DMS153 (cell line): ENCODE data around the gene BCL6.
A peak's percentile ranks its signal among the peaks of the same experiment; 100 is the strongest.

Experiments
- DNase-seq: peaks from one replicate; lab custom pipeline; 2025; lab: John Stamatoyannopoulos, UW

BCL6 gene

DNA sequence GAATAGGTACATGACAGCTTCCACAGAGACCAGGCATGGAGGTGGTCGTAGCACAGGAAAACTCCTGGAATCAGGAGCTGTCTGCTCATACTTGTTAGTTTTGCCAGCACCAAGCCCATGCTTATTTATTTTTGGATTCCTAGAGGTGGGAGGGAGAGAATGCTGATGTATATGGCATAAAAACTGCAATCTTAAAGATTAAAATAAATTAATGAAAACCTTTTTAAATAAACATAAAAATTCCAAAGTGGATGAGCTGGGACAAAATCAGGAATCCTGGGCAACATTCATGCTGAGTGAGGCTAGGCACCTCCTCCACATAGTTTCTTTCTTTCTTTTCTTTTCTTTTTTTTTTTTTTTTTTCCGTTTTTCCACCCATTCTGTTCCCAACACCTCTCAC lies 14.3 kb upstream of the BCL6 start:
- no peak for DNase-seq

DNA sequence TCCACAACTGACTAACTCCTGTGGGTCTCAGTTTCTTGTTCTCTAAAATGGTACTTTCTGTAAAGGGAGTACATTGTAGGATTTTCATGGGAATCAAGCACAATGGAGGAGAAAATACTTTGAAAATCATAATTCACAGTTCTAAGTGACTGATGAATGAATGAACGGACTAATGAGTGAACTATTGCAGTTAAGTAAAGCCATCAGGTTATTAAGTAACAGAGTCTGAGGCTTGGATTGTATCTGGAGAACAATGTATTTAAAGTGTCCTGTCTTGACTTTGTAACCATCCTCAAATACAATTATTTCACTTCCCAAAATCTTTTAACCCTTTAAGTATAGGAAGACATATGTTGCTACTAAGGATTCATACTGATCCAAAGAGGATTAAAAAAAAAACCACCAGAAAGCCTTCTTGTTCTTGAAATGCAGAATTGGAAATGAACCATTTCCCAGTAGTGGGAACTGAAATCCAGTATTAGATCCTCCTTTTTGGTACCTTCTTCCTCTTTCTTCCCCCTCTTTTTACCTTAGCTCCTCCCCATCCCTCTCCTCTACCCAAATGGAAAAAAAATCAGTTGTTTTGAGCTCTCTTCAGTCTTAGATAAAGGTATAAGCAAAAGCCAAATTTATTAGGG lies 13.2 kb upstream of the BCL6 start:
- DNase-seq, result no peak

DNA sequence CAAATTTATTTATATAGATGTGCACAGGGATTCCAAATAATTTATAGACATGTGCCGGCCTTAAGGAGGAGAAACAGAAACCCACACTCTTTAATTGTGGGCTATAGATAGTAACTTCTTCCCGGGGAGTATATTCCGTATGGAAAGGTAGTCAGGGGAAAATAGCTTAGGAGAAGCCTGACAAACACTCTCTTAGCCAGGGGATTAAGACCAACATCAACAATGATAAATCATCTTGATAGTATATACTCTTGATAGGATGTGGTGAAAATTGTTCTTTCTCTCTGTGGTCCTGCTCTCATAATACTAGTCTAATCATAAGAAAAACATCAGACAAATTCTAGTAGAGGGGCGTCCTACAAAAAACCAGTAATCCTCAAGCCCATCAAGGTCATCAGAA lies 8.2 kb upstream of the BCL6 start:
- DNase-seq, result no peak

DNA sequence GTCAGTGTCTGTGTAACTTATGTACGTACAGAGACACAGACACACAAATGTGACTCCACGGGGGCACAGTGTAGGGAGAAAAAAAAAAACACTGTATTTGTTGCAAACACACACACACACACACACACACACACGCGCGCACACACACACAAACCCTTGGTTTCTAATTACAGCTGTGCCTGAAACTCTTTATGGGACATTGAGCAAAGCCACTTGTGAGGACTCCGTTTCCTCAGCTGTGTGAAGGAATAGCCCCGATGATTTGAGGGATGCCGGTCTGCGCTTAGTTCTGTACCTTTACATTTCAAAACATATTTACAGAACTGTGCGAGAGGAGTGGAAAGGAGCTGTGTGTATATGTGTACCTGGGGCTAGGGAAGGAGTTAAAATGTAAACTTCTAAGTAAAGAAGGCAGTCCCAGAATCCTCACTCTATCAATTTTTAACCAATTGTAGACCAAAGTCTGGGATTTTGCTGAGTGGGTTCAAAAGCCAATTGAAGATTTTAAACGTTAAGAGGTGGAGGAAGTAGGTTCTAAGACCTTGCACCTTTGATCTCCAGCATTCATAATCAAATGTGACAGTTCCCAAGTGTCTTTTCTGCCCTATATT lies 5.3 kb upstream of the BCL6 start:
- no peak for DNase-seq

DNA sequence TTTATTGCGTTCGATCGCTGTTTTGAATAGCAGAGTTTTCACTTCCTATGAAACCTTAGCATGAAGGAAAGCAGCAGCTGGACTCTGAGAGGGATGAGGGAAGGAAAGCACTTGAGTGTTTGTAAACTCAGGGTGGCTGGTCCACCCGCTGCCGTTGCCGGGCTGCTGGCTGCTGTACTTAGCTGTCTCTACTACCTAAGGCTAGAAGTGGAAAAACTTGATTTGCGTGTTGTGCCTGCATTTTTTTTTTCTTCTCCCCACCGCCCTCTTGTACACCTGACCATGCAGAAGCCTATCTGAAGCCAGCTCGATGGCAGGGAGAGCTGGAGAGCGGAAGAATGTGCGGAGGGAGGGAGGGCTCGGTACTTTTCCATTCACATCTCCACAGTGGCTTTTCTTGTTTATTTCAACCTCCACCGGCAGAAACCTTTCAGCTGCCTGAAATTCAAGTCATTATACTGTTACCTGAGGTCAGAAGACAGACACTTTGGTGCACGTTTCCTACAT lies 4.8 kb upstream of the BCL6 start:
- peak; percentile 94 for DNase-seq

DNA sequence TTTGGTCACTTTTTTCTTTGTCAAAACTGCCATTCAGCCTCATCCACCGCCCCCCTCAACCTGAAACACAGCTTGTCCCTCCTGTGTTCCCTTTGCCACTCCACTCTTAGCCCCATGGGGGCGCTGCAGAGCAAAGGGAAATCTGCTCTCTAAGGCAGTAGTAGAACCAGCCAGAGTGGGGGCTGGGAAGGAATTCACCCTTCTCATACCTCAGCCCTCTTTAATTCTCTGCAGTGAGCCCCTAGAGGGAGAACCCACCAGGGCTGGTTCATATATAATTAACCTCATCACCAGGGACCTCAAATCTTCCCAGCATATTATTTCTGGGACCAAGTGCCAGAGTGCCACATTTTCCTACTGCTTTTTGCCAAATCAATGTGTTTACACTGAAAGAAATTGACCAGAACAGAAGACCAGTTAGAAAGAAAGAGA lies 2.8 kb upstream of the BCL6 start:
- peak; percentile 81 for DNase-seq

DNA sequence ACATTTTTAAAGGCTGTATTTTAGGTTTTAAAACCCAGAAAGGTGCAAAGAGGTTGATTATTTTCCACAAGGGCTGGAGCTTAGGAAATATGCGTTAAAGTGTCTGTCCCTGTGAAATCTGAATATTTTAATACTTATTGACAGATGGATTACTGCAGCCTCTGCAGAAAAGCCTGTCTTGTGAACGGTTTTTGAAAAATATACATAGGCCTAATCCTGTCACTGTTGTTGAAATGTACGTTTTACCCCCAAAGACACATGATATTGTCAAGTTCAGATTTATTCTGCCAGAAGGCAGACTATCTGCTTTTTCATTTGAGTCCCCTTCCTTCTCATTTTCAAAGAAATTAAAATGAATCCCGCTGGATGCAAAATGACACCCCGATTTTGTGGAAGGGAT lies 2.2 kb upstream of the BCL6 start:
- no peak for DNase-seq

DNA sequence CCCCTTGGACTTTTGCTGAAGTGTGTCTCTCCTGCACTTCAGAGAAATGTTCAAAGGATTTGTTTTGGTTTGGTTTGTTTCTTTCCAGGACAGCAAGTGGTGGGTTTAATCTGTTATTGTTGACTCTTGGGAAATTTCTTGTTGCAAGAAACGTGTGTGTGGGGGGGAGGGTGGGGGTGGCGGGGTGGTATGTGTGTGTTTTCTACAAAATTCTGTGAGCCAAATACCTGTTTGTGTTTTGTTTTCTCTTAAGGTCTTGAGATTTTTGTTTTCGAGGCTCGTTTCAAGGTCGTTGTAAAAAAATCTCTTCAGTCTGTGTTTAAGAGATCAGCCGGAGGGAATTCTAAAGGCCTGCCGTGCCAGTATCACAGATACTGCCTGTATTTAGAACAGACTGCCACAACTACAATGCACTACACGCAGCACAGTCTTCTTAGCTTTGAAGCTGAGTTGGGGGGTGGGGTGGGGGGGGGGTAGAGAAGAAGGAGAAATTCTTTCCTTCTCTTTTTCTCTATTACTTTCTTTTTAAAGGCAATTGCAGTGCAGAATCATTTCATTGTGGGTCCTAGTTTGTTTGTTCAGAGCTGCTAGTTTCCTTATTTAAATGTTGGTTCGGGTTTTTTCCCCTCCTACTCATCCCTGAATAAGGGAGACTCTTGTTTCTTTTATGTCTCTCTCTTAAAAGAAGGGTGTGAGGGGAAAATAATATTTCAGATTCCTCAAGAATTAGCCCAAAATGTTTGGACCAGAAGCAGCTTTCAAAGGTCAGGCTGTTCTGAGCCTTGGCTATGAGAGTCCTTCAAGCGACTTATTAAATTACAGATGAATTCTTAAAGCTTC lies 1.4 kb upstream of the BCL6 start:
- peak; percentile 30 for DNase-seq

DNA sequence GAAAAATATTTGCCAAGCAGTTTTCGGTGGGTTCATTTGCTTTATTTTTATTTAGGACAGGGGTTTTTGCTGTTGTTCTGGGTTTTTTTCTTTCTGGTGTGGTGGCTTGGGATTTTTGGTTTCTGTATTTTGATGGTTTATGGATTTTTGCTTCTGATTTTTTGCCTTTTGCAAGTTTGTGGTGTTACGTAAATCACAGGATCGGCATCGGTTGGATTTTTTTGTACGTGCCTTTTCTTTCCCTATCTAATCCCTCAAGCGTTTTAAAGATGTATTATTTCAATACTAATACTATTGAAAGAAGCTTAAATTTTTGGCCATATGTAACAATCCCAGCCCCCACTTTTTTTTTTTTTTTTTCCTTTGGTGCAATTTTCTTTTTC lies 782 bp upstream of the BCL6 start:
- DNase-seq, result no peak

DNA sequence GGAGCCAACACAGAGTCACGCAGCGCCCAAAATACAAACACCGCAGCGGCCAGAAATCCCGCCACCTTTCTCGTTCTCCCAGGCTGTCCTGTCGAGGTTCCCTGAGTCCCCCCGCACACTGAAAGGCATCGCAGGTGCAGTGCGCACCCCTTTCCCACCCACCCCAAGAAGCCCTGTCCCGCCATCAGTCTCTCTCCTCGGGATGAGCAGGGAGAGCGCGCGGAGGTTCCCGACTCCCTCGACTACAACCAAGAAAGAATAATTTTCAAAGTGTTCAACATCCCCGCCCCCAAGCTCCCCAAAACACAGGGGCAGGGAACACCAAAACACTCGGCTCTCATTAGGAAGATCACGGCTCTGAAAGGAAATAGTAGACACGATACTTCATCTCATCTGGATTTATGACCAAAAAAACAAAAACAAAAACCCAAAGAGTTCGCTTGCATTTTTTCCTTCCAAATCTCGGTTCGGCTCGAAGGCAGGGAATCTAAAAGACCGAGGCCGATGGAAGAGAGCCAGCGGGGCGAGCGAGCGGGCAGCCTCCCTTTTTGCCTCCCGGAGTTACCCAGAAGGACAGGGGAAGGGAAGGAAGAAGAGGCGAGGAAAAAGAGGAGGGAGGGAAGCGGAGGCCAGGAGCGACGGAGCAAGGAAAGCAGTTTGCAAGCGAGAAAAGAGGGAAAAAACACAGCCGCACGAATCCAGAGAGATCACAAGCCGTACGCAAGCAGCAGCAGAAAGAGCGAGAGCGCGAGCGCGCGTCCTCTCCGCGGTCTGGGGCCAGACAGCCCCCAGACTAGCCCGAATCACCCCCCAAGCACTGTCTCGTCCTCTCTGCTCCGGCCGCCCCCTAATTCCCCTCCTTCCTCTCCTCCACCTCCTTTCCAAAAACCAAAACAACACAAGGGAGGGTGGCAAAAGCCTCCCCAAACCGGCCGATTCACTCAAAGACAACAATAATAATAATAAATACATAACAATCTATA lies 808 bp downstream of the BCL6 start:
- no peak for DNase-seq

DNA sequence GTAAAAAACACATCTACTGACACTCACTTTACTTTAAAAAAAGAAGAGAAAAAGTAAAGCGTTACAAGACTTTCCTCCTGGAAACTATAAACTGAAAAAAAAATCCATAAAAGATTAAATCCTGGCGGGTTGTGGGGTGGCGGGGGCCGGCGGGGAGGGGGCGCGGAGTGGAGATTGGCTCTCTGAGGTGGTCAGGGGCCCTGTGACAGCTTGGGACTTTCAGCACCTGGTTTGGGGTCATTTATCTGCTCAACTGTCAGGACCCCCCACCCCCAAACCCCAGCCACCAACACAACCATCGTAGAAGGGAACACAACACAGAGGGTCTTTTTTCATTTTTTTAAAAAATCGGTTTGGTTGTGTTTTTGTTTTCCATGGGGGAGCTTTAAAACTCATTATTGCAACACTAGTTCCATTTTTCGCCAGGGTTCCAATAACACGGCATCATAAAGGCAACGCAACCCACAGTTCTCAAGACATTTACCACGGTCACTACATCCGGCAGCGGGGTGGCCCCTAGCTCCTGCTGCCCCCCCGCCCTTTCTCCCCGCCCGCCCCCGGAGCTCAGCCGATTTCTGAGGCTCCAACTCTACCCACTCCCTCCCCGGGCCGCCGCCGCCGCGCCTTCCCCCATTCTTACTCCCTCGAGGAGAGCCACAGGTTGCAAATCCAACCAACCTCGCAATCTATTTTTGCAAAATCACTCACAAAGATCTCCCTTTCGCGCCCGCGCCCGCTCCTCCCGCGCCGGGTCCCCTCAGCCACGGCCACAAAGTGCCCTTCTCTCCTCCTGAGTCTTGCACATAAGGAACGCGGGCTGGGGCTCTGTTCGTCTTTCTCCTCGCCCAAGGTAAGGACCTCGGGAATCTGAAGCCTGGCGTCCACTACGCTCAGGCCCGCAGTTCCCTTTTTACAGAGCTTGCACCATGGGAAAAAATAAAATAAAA lies 1.8 kb downstream of the BCL6 start:
- no peak for DNase-seq

DNA sequence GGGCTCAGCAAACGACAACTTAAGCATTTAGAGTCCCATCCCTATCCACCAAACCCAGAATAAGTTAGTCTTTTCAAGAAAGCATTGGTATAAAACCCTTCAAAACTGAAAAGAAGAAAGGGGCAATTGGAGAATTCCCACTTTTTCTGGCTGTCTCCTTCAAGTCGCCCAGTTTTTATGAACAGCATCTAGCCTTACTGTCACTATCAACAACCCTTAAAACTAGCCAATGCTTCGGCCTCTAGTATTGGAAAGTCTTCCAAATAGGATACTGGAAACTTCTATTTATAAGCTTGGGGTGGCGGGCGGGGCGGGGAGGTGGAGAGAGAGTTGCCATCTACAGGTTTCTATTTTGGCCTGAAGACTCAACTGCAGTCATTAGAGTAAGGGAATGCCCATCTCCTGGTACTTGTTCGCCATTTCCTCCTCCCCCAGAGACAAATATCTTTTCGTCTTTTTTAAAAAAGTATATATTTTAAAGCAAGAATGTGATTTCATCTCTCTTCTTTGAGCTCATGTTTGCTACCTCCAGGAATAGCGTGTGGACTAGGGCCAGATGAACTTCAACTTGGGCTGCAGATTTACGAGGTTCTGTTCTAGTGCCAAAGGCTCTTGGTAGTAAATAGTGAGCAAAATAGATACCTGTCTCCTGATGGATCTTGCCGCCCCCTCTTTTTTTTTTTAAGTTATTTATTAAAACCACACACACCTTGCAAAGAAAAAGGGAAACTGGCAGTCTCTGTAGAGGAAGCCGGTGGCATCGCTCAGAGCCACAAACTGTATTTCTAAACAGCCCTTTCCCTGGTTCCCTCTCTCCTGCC lies 2.7 kb downstream of the BCL6 start:
- DNase-seq, result no peak

DNA sequence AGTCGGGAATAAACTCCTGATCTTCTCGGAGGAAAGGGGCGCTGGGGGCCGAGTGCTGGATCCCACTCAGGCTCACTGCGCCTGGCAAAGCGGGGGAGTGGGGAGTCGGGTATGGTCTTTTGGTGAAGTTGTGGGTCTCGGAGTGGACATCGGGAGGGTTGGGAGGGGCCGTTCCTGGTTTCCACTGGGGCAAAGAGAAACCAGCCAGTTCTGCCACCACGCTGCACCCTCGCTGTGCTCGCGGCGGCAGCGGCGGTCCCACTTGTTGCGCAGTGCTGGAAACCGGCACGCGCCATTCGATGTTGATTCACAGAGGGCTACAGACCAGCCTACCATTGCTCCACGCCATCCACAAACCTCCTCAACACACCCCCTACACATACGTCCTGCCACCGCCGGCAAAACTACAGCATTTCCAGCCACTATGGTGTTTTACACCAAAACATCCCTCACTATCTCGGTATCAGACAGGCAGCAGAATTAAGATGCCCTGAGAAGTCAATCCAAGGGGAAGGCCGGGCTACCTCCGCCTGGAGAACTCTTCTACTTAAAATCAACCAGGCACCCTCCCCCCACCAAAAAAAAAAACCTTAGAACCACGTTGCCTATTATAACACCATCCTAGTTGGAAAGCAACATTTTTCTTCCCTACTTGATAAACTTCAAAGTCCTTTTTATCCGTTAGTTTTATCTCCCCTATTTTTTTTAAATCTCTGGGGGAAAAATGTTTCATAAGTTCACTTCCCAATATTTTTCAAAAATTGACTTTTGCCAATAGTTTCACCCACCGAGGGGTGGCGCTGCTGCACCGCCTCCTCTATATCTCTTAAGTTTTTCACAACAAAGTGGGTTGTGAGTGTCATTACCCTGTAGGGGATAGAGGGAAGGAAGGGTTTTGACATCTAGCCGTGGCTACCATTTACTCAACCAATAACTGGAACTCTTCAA lies 3.6 kb downstream of the BCL6 start:
- DNase-seq, result peak; percentile 70

DNA sequence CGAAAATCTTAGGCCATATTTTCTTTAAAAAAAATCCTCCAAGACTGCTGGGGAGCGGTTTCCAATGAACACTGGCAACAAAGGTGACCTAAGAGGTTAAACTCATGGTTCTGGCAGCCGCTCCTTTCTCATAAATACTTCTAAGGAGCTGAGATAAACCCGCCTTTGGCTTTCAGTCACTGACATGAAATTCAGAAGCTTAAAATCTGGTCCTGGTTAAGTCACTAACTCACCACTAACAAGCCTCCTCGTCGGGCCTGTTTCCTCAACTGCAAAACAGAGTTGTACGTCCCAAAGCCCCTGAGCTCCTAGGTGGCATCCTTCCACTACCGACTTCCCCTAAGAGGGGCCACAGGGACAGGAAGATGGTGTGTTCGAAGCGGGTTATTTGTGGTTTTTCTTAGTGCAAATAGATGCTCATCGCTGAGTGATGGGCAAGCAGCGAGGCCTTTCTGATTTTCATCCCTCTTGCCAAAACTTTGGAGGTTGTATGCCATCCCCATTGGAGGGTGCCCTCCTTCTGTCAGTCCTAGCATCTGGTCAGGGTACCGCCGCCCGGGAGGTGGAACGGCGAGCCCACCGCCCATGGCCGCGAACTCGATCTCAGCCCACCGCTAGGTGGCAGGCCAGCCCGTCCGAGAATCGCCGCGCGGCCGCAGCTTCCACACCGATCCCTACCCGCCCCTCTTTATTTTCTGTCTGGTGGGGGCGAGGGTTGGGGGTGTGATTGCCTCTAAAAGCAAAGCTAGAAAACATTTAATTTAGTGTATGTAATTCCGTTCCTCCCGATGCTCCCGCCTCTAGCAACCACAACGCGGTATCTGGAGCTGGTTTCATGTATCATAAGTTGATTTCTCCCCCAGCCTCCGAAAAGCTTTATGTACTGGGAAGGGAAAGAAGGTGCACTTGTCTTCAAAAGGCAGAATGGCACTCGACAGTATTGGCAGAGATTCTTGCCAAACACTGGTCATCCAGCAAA lies 4.6 kb downstream of the BCL6 start:
- no peak for DNase-seq

DNA sequence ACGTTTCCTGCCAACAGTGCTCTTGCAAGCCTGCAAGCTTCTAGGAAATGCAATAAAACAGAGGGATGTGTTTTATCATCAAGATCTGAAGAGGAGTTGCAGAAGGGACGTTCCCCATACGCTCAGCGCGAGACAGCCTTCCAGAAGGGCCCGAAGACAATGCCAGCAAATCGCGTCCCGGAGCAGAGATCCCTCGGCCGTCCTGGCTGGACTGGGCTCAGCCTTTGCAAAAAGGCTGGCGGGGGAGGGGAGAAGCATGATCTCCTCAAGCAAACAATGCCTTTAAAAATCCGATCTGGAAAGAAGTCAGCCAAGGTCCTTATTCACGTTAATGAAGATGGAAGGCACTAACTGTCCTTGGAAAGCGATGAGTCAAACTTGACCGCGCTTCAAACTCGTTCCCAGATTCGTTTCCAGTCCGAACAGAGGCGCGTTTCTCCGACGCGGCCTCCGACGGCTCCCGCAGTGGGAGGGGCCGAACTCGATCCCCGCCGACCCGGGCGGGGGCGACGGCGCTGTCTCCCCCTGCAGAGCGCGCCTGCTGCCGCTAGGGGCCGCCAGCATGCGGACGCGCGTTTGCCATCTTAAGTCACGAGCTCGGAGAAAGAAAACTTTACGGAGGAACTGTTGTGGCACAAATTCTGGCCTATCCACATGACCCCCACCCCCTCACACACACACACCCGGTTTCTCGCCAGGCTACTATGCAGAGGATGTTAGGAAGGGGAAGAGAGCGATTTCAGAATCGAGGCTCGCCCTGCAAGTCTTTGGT lies 5.5 kb downstream of the BCL6 start:
- peak; percentile 46 for DNase-seq

DNA sequence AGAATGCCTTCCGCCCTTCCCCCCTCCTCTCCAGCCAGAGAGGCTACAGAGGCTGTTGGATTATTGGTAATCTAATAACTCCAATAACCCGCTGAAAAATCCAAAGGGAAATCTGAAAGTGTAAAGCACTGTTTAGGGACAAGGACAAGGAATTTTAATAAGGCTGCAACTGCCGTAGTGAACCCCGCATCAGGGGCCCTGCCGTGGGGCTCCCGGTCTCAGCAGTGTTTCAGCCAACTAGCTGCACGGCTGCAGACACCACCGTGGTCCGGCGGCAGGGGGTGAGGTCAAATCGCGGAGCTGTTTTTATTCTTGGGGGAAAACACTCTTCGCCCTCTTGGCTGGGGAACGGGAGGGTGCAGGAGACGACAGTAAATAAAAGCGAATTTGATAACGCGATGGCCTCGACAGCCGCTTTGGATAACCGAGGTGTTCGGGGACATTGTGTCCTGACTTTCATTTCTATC lies 6.1 kb downstream of the BCL6 start:
- no peak for DNase-seq
